Activated gamma-delta T cell treated with anti-CD3 and anti-CD28 coated beads, Interleukin-2, amount 50 U/mL, for 16 hours (primary cell): ENCODE data around the gene GARIN5A.
A peak's percentile ranks its signal among the peaks of the same experiment; 100 is the strongest.

Source experiments
- DNase-seq: peaks from one replicate; pipeline ENCODE4 v3.0.0-alpha.2; 2020; ENCODE audit warnings: low read depth

Gene GARIN5A

GRCh38 chr19:50476224-50476906 is at the start of gene GARIN5A, which contains the start of gene EMC10:
Gene GARIN5A, minus strand, starts transcription at chr19:50476848. Its CDS starts 460 bp downstream, at chr19:50476388.
Gene EMC10, plus strand, starts transcription at chr19:50476507. Its CDS starts 38 bp downstream, at chr19:50476545.
- peak; percentile 80 for DNase-seq

DNA sequence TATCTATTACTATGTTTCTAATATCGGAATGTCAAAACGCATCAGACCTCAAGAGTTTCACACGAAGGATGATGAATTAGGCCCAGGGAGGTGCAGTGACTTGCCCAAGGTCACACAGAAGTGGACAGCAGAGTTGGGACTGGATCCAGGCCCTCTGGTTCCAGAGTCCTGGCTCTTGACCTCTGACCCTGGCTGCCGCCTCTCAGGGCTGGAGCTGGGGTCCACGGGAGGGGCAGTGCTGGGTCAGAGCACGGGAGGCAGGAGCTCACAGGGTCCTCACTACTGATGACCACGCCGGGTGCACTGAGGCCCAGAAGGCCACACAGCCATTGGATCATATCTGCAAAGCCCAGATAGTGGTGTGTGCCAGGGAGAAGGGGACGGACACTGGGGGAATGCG is 46.2 kb upstream of the GARIN5A start:
- DNase-seq: no peak

DNA sequence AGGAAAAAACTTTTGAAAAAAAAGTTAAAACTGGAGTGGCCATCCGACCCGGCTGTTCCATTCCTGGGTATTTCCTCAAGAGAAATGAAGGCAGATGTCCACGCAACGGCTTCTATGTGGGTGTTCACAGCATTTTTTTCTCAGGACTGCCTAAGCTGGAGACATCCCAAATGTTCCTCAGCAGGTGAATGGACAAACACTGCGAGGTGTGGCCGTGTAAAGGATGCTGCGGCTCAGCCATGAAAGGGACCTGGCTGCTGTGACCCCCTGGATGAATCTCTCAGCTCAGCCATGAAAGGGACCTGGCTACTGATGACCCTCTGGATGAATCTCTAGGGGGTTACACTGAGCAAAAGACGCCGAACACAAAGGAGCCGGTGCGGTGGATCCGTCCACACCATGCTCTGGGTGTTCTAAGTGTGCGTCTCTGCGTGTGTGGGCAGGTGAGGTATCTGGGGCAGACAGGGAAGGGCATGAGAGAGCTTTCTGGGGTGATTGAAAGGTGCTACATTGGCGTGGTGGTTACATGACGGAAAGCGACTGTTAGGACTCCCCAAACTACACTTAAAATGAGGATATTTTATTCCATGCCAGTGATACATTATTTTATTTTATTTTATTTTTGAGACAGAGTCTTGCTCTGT is 44.3 kb upstream of the GARIN5A start:
- DNase-seq: no peak

- DNase-seq: no peak
Measured at GRCh38 chr19:50519006-50519575, 42.4 kb upstream of the GARIN5A start.

DNA sequence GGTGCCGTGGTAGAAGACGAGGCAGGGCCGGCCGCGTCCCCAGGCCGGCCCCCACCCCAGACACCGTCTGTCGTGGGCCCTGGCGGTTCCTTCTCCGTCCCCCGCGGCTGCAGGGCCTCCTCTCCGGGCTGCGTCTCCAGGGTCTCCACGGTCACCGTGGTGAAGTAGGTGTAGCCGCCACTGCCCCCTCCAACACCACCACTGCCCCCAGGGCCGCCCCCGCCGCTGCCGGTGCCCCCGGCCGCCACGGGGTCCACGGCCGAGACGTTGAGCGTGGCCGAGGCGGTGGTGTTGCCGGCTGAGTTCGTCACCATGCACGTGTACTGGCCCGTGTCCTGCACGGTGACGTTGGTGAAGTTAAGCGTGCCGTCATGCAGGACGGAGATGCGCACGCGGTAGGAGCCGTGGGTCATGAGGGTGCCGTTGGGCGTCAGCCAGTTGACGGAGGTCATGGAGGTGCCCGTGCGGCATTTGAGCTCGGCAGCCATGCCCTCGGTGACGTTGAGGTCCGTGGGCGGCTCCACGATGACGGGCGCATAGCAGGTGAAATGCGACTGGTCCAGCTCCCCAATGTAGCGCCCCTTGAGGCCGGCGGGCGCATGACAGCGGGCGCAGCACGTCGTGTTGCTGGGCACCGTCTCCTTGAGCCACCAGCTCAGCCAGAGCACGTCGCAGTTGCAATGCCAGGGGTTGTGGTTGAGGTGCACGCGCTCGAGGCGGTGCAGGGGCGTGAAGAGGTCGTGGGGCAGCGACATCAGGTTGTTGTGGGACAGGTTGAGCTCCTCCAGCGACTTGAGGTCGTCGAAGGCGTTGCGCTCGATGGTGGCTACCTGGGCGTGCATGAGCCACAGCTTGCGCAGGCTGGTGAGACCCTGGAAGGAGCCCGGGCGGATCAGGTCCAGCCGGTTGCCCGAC is 41.7 kb upstream of the GARIN5A start:
- no peak for DNase-seq

DNA sequence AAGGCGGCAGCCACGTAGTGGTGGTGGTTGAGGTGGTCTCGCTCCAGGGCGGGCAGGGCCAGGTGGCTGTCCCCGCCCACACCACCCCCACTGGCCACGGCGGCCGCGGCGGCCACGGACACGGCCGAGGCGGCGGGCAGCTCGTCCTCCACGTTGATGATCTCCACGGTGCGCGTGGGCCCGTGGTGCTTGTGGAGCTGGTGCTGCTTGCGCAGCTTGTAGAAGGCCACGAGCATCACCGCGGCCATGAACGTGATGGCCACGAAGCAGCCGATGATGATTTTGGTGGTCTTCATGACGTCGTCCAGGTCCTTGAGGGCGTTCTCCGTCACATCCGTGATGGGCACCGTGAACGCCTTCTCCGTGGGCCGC is 41.0 kb upstream of the GARIN5A start:
- DNase-seq: no peak

DNA sequence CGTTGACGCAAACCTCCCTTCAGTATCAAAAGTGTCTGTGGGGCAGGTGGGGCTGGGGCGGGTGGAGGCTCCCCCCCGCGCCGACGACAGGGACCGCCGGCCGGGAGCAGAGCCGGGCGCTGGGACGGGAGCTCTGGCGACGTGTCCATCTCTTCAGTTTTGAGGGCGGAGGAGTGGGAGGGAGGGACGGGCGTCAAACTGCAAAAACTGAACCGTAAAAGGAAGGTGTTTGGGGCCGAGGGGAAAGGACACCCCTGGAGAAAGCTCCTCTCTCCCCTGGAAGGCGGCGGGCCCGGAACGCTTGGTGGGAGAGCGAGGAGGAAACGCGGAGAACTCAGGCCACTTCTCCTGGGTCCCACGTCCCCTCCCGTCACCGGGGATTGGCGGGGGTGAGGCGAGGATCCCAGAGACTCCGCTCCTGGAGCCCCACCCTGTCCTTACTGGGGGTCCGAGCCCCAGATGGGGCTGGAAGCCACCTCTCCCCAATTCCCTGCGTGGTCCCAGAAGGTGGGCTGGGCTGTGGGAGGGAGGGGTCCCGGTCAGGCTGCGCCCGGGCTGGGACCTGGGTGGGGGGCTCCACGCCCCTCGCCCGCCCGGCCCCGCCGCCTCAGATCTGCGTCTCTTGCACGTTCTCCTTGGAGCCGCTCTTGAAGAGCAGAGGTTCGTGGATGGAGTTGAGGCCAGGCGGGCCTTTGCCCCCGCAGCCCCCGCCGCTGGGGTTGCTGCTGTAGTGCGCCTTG is 40.5 kb upstream of the GARIN5A start:
- no peak for DNase-seq

DNA sequence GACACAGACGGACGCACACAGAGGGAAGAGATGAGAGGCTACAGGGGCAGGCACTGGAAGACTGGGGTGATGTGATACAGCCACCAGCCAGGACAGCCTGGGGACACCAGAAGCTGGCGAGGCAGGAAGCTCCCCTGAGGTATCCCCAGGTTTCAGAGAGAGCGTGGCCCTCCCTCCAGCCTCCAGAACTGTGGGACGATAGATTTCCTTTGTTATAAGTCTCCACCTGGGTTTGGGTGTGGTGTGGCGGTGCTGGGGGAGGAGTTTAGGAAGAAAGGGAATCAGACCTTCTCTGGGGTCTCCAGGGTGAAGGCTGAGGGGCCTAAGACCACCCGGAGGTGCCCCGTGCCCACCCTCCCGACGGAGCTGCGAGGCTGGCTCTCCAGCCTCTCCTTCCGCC is 39.8 kb upstream of the GARIN5A start:
- no peak for DNase-seq

GRCh38 chr19:50515168-50515561 is 38.5 kb upstream of the GARIN5A start:
- DNase-seq: no peak

DNA sequence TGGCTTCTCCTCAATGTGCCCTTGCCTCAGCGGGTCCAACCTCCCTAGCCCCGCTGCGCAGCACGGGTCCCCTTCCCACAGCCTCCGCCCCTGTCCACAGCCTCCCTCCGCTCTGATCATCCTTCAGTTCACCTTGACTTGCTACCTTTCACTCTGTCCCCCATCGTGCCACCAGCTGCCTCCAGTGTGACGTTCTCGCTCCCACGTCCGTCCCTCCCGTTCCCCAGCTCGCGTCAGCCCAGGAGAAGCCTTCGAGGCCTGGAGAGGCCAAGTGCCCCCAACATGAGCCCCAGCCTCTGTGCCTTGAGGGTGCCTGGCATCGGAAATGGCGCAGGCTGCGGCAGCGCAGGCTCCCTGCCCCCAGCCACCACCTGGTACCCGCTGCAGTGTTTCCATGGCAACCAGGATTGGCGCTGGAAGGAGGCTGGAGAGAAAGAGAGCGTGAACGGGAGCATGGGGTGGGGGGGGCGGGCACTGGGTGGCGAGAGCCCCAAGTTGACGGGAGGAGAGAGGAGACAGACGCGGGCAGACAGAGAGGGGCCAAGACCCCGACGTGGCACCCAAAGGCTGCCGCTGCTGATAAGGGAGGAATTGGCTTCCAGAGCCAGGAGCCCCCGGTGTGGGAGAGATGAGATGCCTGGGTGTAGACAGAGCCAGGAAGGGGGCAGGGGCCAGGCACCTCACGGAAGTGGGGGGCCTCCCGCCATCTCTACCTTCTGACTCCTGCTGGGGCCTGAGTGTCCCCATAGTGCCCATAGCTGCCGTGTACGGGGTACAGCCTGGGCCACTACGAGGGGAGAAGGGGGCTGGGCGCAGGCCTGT is 37.9 kb upstream of the GARIN5A start:
- no peak for DNase-seq

GRCh38 chr19:50513746-50514345 is 37.2 kb upstream of the GARIN5A start, which contains the start of gene ASPDH:
Gene ASPDH, minus strand, starts transcription at chr19:50513913. Its CDS starts 90 bp downstream, at chr19:50513823.
- no peak for DNase-seq

DNA sequence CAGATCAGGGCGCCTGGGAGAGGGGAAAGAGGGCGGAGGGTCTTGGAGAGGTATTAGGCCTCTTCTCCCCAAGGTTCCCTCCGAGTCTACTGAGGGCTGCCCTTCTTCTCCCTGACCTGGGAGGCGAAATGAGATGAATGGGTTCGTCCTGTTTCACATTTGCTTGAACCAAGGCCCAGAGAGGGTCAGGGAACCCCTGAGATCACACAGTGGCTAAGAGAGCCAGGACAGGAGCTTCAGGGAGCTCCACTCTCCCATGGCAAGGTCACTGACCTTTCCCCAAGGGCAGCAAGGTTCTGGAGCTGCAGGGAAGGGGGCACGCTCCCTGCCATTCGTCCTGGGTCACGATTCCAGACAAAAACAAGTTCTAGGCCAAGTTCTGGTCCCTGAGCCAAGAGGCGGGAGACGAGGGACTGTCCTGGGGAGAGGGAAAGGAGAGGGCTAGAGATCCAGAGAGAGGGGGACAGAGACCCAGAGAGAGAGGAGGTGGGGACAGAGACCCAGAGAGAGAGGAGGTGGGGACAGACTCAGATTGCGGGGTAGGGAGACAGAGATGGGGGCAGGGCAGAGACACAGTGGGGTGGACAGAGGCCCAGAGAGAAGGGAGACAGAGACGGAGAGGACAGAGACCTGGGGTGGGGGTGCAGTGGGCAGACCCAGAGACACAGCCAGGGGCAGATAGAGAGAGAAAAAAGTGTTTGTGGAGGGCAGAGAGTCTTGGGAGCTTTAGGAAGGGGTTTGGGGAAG is 36.5 kb upstream of the GARIN5A start:
- no peak for DNase-seq

- no peak for DNase-seq
Measured at GRCh38 chr19:50512112-50512998, 35.7 kb upstream of the GARIN5A start.

DNA sequence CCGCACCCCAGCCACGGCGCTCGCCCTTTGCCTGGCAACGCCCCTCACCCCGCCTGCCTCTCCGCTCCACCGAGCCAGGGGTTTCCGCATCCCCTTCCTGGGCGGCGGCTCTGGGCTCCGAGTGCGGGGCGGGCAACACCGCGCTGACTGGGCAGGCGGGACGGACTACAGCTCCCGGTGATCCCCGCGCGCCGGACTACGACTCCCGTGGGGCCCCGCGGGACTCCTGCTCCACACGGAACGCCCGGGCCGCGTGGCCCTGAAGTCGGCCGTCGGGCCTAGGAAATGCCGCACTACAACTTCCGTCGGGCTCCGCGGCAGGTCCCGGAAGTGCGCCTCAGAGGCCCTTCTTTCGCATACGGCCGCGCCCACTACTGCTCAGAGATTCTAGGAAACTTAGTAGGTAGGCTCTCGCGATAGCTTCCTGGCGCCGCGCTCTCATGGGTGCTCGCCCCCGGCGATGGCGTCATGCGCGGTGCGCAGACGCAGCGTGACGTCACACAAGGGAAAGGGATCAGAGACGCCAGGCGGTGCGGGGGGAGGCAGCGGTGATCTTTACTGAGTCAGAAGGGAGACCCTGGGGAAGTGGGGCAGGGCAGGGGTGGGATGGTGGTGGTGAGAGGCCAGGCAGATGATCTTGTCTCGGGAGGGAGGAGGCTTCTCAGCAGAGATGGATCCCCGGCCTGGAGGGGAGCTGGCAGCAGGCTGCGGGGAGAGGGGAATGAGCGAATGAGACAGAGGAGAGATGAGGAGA is 34.6 kb upstream of the GARIN5A start, which contains the start of gene JOSD2:
JOSD2 (minus strand) TSS at position 123 of the 754 bp plus-strand sequence. CDS start 760 bp downstream, outside the sequence.
- peak; percentile 93 for DNase-seq

DNA sequence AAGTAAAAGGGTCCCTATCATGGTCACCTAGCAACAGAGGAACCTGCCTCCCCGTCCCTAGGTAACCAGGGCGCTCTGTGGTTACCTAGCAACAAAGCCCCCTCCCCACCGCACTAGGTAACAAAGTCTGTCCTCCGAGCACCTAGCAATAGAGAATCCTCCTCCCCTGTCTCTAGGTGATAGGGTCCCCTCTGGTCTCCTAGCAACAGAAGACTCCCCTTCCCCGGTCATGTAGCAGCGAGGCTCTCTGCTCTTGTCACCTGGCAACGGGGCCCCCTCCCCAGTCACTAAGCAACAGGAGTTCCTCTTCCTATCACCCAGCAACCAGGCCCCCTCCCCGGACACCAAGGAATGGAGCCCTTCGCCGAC is 34.0 kb upstream of the GARIN5A start:
- DNase-seq: no peak

GRCh38 chr19:50510121-50510670 is 33.5 kb upstream of the GARIN5A start:
- no peak for DNase-seq

DNA sequence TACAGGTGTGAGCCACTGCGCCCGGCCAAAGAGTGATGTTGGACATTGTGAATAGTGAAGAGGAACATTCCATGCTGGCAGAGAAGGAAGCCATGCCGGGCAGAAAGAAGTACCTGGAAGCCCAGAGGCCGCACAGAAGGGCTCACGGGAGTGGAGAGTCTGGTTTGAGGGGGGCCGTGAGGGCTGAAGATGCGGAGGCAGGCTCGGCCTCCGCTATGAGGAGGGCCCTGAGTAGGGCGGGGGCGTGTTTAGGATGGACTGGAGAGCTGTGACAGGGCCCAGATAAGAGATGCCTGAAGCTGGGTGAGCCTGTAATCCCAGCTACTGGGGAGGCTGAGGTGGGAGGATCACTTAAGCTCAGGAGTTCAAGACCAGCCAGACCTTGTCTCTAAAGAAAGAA is 32.7 kb upstream of the GARIN5A start:
- DNase-seq: no peak
